Measurements from ENCODE around the gene PHLDB1.

DNA sequence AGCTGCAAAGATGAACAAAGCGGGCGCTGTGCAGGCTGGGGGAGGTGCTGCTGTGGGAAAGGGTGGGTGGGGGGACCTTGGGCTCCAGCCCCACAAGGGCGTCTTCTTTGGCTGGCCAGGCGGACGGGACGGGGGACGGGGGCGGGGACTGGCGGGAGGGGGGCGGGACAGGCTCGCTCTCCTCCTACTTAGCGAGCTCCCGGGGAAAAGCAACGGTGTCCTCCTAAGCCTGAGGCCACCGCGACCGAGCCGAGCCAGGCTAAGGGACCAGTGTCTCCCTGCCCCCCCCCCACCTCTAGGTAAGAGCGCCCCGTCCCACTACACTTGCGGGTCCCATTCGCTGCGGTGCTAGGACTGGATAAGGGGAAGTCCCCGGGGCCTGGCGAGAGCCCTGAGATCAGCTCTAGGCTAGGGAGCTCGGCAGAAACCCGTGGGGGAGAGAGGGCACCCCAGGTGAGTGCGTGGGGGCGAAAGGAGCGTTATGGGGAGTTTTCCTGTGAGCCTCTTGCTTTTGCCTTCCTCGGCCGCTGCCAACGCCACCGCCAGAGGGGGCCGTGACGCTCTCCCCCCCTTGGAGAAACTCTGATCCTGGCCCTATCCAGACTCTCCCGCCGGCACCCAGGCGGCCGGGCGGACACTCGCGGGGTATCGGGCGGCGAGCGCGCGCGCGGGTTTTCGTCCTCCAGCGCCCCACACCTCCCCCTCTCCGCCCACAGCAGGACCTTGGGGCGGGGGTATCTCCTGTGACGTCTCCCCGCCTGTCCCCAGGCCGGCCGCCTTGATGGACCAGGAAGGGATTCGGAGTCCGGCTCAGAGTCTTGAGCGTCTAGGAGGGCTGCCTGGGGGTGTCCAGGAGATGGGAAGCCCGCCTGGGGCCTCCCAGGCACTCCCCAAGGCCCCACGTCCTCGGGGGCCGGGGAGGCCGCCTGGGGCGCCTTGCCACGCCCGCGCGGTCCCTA lies at the start of gene PHLDB1:
- TF ChIP-seq POLR2A (IDR thresholded peaks at IDR 0.05), result peak; percentile 50
- TF ChIP-seq CTCF (IDR thresholded peaks at IDR 0.05), result peak; percentile 41 to 65 (median 49)
- peak; percentile 46 to 55 (median 54) for TF ChIP-seq POLR2AphosphoS5 (IDR thresholded peaks at IDR 0.05)
- no peak for TF ChIP-seq EP300 (IDR thresholded peaks at IDR 0.05; ENCODE audit: low read depth)

Data from transverse colon (tissue), 4 donors.